Naive B cell (primary cell): ENCODE data around the gene CHRDL2. TPM values are rescaled to one million over a fixed set of nuclear protein-coding genes. Genes with fewer than 3 reads are reported as not detected.
"Not testable (repeated sequence)": the region's sequence is repeated elsewhere in the genome, so short reads cannot be mapped to it uniquely, and the experiment has no call there.

ENCODE experiments used
- ATAC-seq, 2 donors: fragments of 150-1000 bp; cut with Tn5 transposase; 2 replicates each; pipeline ENCODE4 v1.10.0; 2021; ENCODE audit warnings: low read depth in 2 of 2, mild to moderate bottlenecking in 2 of 2, moderate library complexity in 2 of 2
- DNase-seq: peaks from one replicate; pipeline ENCODE4 v3.0.0; 2022
- H3K27ac Mint-ChIP-seq, 6 donors: one replicate each; pipeline ENCODE4 v1.8.0; 2020 to 2022; ENCODE audit warnings: mild to moderate bottlenecking in 6 of 6, mixed read lengths in 6 of 6, moderate library complexity in 5 of 6, inconsistent platforms in 2 of 6
- H3K27me3 Mint-ChIP-seq, 3 donors: one replicate each; pipeline ENCODE4 v1.8.0; 2021 to 2022; ENCODE audit warnings: mixed read lengths in 3 of 3, mild to moderate bottlenecking in 1 of 3
- H3K36me3 Mint-ChIP-seq, 2 donors: one replicate each; pipeline ENCODE4 v1.8.0; 2020 to 2022; ENCODE audit warnings: mixed read lengths in 2 of 2, inconsistent platforms in 1 of 2, mild to moderate bottlenecking in 1 of 2
- H3K4me1 Mint-ChIP-seq, 3 donors: one replicate each; pipeline ENCODE4 v1.8.0; 2020 to 2022; ENCODE audit warnings: mixed read lengths in 3 of 3, inconsistent platforms in 1 of 3, mild to moderate bottlenecking in 1 of 3, moderate library complexity in 1 of 3
- H3K4me3 Mint-ChIP-seq, 8 donors: one replicate each; pipeline ENCODE4 v1.8.0; 2020 to 2022; ENCODE audit warnings: mild to moderate bottlenecking in 8 of 8, mixed read lengths in 8 of 8, moderate library complexity in 8 of 8, inconsistent platforms in 2 of 8
- H3K9me3 Mint-ChIP-seq, 7 donors: one replicate each; pipeline ENCODE4 v1.8.0; 2020 to 2022; ENCODE audit warnings: mixed read lengths in 7 of 7, mild to moderate bottlenecking in 5 of 7, inconsistent platforms in 2 of 7, moderate library complexity in 1 of 7
- polyA plus RNA-seq, 6 donors: library from polyadenylated mRNA; unstranded; fragments of 300-500 nt; fragmentation: Illumina TruSeq; gene quantifications; one replicate each; pipeline ENCODE4 v1.2.3, GENCODE V29; 2021; ENCODE audit warnings: low read depth in 6 of 6

Gene CHRDL2
- polyA plus RNA-seq, 6 donors from 2014 or later = not detected

DNA sequence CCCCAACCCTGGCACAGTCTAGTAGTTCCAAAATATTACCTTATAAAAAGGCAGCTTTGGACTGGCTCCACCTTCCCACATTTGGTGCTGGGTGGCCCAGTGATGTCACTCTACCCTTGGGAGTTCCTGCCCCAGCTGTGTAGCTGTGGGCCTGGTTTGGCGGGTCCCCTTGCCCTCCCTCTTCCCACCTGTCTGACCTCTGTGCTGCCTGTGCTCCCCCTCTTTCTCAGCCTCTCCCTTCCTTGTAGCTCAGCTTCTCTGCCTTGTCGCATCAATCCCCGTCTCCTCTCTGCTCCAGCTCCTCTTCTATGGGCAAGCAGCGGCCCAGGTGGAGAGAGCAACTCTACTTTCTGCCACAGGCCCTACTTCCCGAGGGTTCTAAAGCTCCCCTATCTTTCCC lies 54.6 kb downstream of the CHRDL2 start:
- DNase-seq = no peak
- peaks cover 0 to 8% of the 10 kb centered on the region in 2 donors for H3K36me3 Mint-ChIP-seq
- peaks cover 0 to 4% (median 2%) of the 10 kb centered on the region in 3 donors for H3K4me1 Mint-ChIP-seq
- peaks cover 0 to 4% (median 2%) of the 10 kb centered on the region in 7 donors for H3K9me3 Mint-ChIP-seq
- peaks cover 4 to 19% (median 9%) of the 10 kb centered on the region in 3 donors for H3K27me3 Mint-ChIP-seq
- H3K27ac Mint-ChIP-seq = peak overlapping the region in 1 of 6 donors; percentile 24
- no peak overlapping the region for H3K4me3 Mint-ChIP-seq
- ATAC-seq = no peak

DNA sequence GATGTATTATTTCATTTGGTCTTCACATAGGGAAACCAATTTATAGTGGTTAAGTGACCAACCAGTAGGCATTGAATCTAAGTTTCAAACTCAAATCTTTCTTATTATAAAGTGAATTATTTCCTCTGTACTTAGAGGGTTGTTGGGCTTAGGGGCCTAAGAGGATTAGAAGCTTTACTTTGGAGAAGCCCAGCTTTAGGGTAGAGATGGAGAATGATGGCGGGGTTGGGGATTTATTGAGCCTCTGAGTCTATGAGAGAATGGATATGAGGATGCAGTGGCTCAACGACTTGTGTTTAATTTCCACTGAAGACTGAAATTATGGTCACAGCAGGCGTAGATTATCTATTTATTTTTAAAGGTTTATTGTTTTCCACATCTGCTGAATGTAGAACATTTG lies 55.5 kb downstream of the CHRDL2 start:
- Mint-ChIP-seq H3K27ac (no peak overlapping the region), H3K4me3 (no peak overlapping the region), H3K9me3 (peaks cover 0 to 4% (median 2%) of the 10 kb centered on the region in 7 donors), H3K4me1 (peaks cover 0 to 4% (median 2%) of the 10 kb centered on the region in 3 donors), H3K27me3 (peaks cover 0 to 11% (median 6%) of the 10 kb centered on the region in 3 donors), H3K36me3 (peaks cover 0 to 8% of the 10 kb centered on the region in 2 donors)
- DNase-seq (no peak), ATAC-seq (no peak)

GRCh38 chr11:74673693-74674360 lies 57.4 kb downstream of the CHRDL2 start:
- peaks cover 0 to 8% of the 10 kb centered on the region in 2 donors for H3K36me3 Mint-ChIP-seq
- H3K4me3 Mint-ChIP-seq = no peak overlapping the region
- H3K27me3 Mint-ChIP-seq = no peaks in the 10 kb centered on the region
- no peak overlapping the region for H3K27ac Mint-ChIP-seq
- DNase-seq (no peak), ATAC-seq (no peak)
- peaks cover 0 to 2% (median 0%) of the 10 kb centered on the region in 3 donors for H3K4me1 Mint-ChIP-seq
- peaks cover 0 to 4% (median 2%) of the 10 kb centered on the region in 7 donors for H3K9me3 Mint-ChIP-seq

DNA sequence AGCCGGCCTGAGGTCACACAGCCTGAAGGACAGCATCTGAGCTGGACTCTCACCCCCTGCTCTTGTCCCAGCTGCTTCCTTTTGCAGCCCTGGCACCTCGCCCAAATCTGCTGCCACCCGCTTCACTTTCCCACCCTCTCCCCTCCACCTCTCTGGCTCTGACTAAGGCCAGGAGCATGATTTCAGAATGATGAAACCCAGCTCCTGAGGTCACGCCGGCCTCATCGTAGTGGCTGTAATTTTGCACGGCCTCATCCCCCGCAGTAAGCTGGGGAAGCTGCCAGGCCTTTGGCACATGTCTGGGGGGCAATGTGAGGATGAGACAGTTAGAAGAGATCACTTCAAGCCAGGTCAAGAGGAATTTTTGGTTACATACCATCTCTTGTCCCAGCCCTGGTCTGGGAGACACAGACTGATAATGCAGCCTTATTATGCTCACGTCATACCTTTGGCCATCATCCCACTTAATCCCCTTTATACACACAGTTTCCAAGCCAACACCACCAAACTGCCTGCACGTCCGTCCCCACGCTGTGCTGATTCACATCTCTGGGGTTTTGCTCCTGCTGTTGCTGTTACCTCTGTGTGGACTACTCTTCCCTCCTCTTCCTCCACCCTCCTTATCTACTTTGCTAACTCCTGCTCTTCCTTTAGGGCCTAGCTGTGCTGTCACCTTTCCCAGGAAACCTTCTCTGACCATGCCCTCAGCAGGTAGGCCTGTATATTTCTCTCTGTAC lies 58.1 kb downstream of the CHRDL2 start:
- H3K27ac Mint-ChIP-seq = peak overlapping the region in 1 of 6 donors; percentile 73
- ATAC-seq (no peak), DNase-seq (no peak)
- H3K9me3 Mint-ChIP-seq = peaks cover 0 to 4% (median 2%) of the 10 kb centered on the region in 7 donors
- peaks cover 0 to 8% of the 10 kb centered on the region in 2 donors for H3K36me3 Mint-ChIP-seq
- H3K4me1 Mint-ChIP-seq = peaks cover 0 to 2% (median 0%) of the 10 kb centered on the region in 3 donors
- no peaks in the 10 kb centered on the region for H3K27me3 Mint-ChIP-seq
- no peak overlapping the region for H3K4me3 Mint-ChIP-seq

DNA sequence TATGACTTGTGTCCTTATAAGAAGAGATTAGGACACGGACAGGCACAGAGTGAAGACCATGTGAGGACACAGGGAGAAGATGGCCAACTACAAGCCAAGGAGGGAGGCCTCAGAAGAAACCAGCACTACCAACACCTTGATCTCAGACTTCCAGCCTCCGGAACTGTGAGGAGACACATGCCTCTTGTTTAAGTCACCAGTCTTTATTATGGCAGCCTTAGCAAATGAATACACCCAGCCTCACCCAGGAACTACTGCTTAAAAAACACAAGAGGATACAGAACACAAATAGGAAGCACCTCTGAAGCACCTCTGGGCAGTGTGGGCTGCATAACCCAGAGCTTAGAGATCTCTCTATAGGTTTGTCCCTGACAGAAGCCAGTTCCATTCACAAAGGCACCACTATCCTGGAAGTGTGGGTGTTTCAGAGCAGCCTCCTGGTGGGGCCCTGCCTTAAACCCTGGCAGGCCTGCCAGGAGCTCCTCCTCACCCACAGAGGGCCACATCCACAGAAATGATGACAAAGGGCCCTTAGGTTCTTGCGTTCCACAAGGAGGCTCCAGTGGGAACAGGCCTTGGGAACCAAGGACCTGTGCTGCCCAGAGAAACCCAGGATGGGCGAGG lies 58.8 kb downstream of the CHRDL2 start:
- DNase-seq = no peak
- ATAC-seq = no peak
- Mint-ChIP-seq H3K27me3 (no peaks in the 10 kb centered on the region), H3K36me3 (peaks cover 0 to 8% of the 10 kb centered on the region in 2 donors), H3K27ac (no peak overlapping the region), H3K4me1 (peaks cover 0 to 2% (median 0%) of the 10 kb centered on the region in 3 donors), H3K9me3 (peaks cover 0 to 4% (median 2%) of the 10 kb centered on the region in 7 donors), H3K4me3 (no peak overlapping the region)

DNA sequence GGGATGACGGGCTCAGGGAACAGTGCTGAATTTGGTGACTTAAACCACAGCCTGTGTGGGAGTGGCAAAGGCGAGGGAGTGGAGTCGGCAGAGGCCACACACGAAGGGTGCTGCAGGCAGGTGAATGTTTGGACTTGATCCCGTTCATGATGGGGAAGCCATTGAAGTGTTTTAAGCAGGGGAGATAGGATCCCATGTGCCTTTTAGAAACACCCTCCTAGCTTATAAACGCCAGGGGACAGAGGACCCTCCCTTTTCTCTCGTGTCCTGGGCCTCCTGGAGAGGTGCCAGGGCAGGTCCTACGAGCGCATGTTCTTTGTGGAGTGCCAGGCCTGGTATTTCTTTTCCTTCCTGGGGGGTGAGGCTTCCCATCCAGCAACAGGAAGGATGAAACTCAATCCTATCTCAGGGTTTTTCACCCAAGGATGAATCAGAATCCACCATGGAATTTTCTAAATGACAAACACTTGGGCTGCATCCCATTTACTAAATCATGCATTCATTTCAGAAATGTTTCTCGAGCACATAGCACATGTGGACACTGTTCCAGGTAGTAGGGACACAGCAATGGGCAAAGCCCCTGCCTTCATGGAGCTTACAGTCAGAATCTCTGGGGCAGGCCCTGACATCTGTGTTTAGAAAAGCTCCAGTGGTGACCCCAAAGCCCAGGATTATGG lies 59.6 kb downstream of the CHRDL2 start:
- Mint-ChIP-seq H3K4me3 (no peak overlapping the region), H3K27me3 (no peaks in the 10 kb centered on the region), H3K4me1 (peaks cover 0 to 2% (median 0%) of the 10 kb centered on the region in 3 donors), H3K27ac (no peak overlapping the region), H3K36me3 (peaks cover 0 to 8% of the 10 kb centered on the region in 2 donors), H3K9me3 (peaks cover 0 to 4% (median 2%) of the 10 kb centered on the region in 7 donors)
- DNase-seq = no peak
- no peak for ATAC-seq

DNA sequence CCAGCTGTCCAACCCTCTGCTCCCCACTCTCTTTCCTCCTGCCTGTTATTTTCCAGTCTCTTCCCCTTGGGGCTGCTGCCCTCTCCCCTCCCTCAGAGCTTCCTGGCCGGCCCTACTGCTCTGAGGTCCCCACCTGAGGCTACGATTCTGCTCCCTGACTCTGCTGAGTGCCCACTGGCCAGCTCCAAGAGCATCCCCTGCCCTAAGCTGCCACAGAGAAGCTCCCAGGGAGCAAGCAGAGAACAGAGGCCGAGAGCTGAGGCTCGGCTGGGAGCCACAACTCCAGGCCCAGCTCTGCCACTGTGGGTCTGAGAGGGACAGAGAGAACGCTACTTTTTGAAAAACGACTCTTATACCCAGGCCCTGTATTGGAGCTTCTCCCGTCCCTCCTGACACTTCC lies 61.1 kb downstream of the CHRDL2 start:
- Mint-ChIP-seq H3K27me3 (no peaks in the 10 kb centered on the region), H3K4me3 (no peak overlapping the region), H3K36me3 (peaks cover 0 to 8% of the 10 kb centered on the region in 2 donors), H3K9me3 (peaks cover 0 to 4% (median 2%) of the 10 kb centered on the region in 7 donors), H3K4me1 (peaks cover 0 to 2% (median 0%) of the 10 kb centered on the region in 3 donors), H3K27ac (no peak overlapping the region)
- ATAC-seq (no peak), DNase-seq (no peak)

DNA sequence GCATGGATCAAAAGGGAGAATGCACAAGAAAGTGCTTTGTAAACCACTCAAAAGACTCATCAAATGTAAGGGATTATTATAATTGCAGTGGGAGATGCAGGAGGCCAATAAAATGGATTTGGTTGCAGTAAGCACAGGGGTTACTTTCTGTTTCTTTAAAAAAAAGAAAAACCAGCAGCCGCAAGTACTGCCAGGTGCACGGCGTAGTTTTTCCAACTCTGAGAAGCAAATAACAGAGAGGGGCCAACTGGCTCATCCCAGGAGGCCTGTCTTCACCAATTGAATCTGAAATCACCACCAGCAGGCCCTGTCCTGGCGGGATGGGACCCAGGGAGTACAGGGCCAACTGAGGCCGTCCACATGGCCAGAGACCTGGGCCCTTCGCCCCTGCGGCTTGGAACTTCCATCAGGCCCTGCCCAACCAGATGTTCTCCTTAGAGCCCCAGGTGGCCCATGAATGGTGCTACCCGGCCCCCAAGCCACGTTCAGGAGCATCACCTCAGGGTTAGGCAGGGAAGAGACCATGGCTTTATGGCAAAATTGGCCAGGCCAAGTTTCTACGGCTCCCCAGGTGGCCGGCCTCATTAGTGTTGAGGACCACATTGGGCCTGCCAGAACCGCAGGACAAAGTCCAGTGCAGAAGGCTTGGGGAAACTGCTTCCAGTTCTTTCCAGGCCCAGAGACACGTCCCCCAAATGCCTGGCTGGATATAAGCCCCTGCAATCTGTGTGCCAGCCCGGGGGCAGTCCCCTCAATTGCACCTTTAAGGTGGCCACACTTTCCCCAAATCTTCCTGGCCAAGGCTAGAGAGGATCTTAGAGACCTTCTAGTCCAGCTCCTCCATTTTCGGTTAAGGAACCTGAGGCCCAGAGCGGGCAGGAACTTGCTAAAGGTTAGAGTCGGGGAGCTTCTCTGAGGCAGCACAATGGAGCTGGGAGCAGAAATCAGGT lies 61.7 kb downstream of the CHRDL2 start:
- H3K27ac Mint-ChIP-seq = no peak overlapping the region
- no peak overlapping the region for H3K4me3 Mint-ChIP-seq
- H3K27me3 Mint-ChIP-seq = no peaks in the 10 kb centered on the region
- H3K4me1 Mint-ChIP-seq = peaks cover 0 to 2% (median 0%) of the 10 kb centered on the region in 3 donors
- H3K36me3 Mint-ChIP-seq = peaks cover 0 to 2% of the 10 kb centered on the region in 2 donors
- H3K9me3 Mint-ChIP-seq = peaks cover 0 to under 1% (median 0%) of the 10 kb centered on the region in 7 donors
- no peak for DNase-seq
- ATAC-seq = no peak

DNA sequence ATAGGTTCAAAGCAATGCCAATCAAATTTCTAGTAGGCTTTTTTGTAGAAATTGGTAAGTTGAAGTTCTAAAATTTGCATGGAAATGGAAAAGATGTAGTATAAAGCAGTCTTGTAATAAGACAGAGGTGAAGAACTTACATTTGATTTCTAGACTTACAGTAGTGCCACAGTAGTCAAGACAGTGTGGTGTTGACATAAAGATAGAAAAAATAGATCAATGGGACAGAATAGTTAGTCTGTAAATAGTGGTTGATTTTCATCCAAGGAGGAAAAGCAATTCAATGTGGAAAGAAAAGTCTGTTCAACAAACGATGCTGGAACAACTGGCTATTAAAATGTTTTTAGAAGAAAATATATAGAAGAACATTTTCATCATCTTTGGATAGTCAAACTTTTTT lies 67.9 kb downstream of the CHRDL2 start:
- Mint-ChIP-seq H3K27me3 (no peaks in the 10 kb centered on the region), H3K27ac (no peak overlapping the region), H3K9me3 (peaks cover 15 to 29% (median 18%) of the 10 kb centered on the region in 7 donors), H3K4me1 (peaks cover 0 to 1% (median 0%) of the 10 kb centered on the region in 3 donors), H3K4me3 (no peak overlapping the region), H3K36me3 (peaks cover 16 to 27% of the 10 kb centered on the region in 2 donors)
- ATAC-seq = no peak
- no peak for DNase-seq

GRCh38 chr11:74662487-74663103 lies 68.6 kb downstream of the CHRDL2 start:
- no peak overlapping the region for H3K4me3 Mint-ChIP-seq
- H3K9me3 Mint-ChIP-seq = peaks cover 16 to 36% (median 21%) of the 10 kb centered on the region in 7 donors
- DNase-seq = no peak
- ATAC-seq = no peak
- peaks cover 0 to 5% (median 0%) of the 10 kb centered on the region in 3 donors for H3K4me1 Mint-ChIP-seq
- peaks cover 16 to 34% of the 10 kb centered on the region in 2 donors for H3K36me3 Mint-ChIP-seq
- no peaks in the 10 kb centered on the region for H3K27me3 Mint-ChIP-seq
- H3K27ac Mint-ChIP-seq = peak overlapping the region in 1 of 6 donors; percentile 72

DNA sequence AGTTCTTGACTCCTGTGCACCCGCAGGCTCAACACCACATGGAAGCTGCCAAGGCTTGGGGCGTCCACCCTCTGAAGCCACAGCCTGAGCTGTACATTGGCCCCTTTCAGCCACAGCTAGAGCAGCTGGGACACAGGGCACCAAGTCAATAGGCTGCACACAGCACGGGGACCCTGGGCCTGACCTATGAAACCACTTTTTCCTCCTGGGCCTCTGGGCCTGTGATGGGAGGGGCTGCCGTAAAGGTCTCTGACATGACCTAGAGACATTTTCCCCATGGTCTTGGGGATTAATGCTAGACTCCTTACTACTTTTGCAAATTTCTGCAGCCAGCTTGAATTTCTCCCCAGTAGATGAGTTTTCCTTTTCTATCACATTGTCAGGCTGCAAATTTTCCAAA lies 72.1 kb downstream of the CHRDL2 start:
- ATAC-seq, DNase-seq, H3K27ac Mint-ChIP-seq, H3K27me3 Mint-ChIP-seq, H3K4me3 Mint-ChIP-seq, H3K4me1 Mint-ChIP-seq: not testable (repeated sequence)
- peaks cover 17 to 47% (median 29%) of the 10 kb centered on the region in 7 donors for H3K9me3 Mint-ChIP-seq
- peaks cover 24 to 42% of the 10 kb centered on the region in 2 donors for H3K36me3 Mint-ChIP-seq

DNA sequence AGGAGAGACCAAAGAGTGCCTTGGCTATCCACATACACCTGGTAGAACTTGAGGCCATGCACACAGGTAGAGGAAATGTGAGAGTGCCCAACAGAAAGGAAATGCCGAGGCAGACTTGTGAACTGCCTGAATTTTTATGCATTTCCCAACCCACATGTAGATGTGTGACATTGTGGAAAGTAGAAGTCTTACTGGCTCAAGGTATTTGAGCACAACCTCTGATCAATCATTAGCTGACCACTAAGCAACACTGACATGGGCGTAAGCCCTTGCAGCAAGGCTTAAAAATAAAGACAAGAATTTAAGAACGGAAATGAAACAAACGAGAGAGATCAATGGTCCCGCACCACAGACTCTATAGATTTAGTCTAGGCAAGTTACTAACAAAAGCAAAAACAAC lies 76.2 kb downstream of the CHRDL2 start:
- Mint-ChIP-seq H3K36me3 (peaks cover 33 to 35% of the 10 kb centered on the region in 2 donors), H3K4me1 (peaks cover 0 to 5% (median 0%) of the 10 kb centered on the region in 3 donors), H3K9me3 (peaks cover 8 to 34% (median 24%) of the 10 kb centered on the region in 7 donors), H3K4me3 (no peak overlapping the region), H3K27ac (no peak overlapping the region), H3K27me3 (no peaks in the 10 kb centered on the region)
- no peak for DNase-seq
- no peak for ATAC-seq
